GM21825 (cell line): ENCODE measurements around the gene FGD3.

Source experiments
- ATAC-seq: cut with Tn5 transposase; IDR thresholded peaks from one replicate; pipeline ENCODE4 v1.9.1; 2021; ENCODE audit warnings: mild to moderate bottlenecking, moderate library complexity; ENCODE audit not compliant: unreplicated experiment

Gene FGD3

DNA sequence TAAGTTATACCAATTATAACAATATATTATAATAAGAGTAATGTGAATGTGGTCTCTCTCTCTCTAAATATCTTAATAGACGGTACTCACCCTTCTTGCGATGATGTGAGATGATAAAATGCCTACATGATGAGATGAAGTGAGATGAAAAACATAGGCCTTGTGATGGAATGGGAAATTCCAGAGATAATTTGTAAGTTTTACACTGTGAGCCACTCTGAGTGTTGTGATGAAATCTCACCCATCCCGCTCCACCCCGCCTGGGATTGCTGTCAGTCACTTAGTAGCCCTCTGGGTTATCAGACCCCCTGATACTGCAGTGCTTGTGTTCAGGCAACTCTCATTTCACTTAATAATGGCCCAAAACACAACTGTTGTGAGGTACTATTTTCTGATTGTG, 121.6 kb downstream of the FGD3 start:
- no peak for ATAC-seq

DNA sequence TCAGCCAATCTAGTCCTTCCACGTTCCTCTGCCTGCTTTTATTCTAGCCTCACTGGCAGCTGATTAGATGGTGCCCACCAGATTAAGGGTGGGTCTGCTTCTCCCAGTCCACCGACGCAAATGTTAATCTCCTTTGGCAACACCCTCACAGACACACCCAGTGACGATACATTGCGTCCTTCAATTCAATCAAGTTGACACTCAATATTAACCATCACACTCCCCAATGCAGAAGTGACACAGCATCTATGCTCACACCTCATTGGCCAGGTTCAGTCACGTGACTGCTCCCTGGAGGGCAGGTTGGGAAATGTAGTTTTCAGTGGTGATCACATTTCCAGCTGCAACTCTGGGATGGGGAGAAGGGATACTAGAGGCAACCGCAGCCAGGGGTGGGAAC, 124.1 kb downstream of the FGD3 start:
- no peak for ATAC-seq

DNA sequence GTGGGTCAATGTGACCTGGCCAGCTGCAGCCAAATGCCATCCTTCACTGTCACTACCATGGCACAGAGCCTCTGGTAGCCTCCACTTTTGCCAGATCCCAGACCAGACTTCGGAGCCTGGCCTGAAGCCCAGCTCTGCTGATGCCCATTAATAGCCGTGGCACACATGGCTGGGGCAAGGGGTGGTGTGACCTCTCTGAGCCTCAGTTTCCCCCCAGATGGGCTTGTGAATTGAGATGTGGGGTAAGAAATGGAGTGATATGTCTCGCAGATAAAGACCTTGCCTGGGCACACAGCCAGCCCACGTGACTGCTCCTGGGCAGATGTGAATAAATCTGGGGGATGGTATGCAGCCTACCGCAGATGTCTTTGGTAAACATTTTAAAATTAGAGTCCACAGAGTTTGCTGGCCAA, 125.1 kb downstream of the FGD3 start:
- ATAC-seq: no peak

DNA sequence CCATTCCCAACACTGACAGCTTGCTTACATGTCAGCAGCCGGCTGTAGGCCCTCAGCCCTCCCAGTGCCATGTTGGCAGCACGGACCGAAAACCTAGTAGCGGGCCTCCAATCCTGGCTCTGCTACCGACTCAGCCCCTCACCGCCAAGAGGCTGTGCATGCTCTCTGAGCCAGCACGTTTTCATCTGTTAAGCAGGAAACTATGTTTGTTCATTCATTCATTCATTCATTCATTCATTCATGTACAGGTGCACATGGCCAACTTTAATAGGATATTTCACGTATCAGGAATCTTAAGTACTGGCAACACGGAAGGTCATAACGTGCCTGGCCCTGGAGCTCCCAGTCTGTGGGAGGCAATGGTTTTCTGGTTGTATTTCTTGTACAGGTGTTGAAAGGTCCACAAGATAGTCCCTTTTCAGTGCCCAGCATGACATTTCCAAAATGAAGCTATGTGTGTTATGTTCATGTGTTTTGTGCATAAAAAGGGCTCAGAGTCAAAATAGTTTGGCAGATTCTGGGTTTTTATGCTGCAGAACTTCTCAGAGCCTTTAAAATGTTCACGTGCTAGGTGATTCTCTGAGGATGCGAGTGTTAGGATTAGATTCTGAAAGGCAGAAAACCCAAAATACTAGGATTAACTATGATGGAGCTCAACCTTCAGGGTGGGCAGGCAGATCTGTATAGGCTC, 128.9 kb downstream of the FGD3 start:
- no peak for ATAC-seq

DNA sequence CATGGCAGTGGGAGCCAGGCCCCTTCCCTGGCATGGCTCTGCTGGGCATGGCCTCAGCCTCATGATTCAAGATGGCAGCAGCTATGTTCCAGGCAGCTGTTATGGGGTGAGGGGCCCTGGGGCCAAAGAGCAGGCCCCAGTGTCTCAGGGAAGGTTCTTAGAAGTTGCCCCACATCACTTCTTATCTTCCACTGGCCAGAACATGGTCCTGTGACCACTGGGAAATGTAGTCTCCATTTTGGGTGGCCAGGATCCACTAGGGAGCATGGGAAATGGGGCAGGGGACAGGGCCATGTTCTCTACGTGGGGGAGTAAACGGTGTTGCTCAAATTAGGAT, 129.4 kb downstream of the FGD3 start:
- no peak for ATAC-seq

DNA sequence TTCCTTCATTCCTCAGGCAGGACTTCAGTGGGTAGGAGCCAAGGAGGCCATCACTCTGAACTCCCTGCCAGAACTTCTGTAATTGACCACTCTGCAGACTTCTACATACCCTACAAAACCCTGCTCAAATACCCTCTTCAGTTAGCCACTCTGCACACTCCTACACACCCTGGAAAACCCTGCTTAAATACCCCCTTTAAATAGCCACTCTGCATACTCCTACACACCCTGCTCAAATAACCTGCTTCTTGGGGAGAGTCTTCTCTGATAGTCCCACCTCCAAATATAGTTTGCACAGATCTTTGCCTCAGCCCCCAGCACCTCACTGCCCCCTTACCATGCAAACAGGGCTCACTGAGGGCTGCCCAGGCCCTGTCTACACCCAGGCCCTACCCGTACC, 130.0 kb downstream of the FGD3 start:
- no peak for ATAC-seq

DNA sequence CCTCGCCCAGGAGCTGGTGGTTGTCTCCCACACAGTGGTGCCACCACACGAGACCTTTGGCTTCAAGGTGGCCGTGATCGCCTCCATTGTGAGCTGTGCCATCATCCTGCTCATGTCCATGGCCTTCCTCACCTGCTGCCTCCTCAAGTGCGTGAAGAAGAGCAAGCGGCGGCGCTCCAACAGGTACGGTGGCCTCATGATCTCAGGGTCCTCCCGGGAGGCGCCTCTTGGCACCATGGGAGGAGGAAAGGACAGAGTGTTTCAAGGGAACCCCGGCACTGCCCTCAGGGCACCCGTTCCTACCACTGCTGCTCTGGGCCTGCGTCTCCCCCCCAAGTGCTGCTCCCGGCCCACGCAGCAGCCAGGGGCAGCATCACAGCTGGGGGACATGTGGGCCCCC, 130.5 kb downstream of the FGD3 start:
- no peak for ATAC-seq

DNA sequence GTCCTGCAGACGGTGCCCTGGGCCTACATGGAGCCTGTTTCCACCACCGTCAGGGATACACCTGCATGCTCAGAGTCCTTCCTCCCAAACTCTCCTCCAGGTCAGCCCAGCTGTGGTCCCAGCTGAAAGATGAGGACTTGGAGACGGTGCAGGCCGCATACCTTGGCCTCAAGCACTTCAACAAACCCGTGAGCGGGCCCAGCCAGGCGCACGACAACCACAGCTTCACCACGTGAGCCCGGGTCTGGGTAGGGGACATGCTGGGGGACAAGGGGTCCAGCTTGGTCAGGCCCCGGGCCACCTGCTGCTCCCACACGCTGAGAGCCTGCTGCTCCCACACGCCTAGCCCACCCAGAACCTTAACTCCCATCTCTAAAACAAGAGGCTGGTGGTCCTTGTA, 132.0 kb downstream of the FGD3 start:
- ATAC-seq: no peak

DNA sequence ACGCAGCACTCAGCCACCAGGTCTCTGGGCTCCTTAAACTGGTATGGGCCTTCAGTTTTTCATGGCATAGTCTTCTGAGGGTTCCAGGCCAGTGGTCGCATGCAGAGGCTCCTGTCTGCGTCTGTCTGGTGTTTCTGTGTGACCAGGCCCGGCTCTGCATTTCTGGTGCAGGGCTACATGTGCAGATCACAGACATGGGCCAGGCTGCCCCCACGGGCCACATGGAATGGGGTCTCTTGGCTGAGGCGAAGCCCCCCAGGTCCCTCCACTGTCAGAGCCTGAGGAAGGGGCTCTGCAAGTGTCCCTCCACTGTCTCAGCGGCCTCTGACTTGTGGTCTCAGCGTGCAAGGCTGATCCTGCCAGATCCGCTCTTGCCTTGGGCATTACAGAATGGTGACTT, 133.1 kb downstream of the FGD3 start:
- ATAC-seq: no peak

DNA sequence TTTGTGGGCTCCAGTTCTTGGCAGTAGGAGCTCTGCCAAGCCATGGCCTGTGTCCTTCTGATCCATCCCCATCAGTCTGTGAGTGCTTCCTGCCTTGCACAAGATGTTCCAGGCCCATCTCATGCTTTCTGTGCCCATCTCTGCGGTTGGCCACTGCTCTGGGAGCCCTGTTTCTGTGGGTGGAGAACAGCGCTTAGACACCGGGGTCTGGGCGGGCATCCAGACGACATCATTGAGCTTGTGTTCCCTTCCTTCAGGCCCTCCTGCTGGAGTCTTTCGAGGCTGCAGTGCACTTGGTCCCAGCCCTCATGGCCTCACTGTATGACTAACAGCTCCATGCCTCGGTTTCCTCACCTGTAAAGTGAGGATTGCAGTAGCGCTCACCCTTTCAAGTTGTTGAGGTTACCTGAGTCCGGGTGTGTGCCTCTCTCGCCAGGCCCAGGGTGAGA, 133.8 kb downstream of the FGD3 start:
- ATAC-seq: no peak

DNA sequence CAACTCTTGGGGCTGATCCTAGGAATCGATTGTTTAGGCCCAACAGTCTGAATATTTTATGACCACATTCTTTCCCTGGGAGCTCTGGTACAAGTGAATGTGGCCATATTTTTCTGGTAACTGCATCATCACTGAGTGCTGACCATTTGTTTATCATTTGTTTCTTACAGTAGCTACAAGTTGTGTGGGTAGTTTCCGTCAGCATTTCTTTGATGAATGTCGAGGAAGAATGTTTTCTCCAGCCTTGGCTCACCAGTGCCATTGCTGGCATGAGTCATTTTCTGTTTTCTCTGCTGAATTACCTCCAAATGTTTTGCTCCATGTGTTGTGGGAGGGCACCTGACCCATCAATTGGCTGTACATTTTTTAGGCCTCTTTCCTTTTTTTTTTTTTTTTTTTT, 134.6 kb downstream of the FGD3 start:
- ATAC-seq: no peak

DNA sequence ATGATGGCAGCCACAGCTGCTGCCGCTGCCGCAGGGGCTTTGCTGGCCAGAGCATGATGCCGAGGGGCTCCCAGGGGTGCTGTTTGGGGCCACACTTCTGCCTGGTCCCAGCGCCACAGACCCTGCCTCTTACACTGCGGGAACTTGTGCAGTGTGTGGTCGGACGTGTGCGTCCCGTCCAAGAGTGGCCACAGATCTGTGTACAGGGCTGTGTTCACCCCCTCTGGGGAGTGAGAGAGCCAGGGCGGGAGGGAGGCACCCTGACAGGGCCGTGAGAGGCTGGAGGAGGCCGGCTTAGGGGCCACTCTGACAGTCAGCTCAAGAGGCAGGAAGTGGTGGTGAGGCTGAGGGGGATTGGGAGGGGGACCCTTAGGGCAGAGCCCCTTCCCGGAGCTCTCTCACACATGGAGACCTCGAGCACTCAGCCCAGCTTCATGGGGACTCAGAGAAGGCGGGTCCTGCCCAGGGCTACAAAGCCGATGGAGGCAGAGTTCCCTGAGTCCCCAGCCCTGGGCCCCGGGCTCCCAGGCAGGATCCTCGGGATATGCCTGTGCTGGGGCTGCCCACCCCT, 135.6 kb downstream of the FGD3 start:
- ATAC-seq: no peak

DNA sequence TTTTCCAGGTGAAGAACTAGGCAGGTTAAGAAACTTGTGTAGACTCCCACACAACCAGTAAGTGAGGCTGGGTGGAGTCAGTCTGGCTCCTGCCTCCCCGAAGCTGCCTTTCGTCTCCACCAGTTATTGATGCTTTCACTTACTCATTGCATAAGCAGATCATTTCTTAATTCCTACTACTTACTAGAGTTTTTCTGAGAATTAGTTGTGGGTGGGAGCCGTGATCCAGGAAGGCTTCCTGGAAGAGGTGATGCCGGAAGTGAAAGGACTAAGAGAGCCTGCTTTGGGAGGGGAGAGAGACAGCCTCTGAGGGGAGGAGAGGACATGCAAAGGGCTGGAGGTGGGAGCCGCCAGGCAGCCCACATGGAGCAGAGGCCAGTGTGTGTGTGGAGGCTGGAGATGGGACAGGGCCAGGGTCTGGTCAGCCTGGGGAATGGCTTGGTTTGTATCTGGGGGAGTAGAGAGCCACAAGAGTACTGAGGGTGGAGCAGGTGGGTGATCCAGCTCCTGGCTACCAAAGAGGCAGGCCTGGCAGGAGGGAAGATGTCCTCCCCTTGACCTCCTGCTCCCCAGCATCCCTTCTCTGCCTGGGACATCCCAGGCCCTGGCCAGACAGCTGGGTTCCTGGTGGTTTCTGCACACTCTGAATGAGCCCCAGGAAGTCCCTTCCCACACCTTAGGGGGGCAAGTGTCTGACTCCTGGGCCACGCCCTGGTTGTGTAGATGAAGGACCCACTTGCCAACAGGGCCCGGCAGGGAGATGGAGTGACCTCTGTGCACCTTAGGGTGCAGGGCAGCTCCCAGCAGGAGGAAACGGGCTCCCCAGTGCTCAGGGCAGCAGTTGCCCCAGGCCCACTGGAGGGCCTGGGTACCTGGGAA, 136.5 kb downstream of the FGD3 start:
- ATAC-seq: no peak

DNA sequence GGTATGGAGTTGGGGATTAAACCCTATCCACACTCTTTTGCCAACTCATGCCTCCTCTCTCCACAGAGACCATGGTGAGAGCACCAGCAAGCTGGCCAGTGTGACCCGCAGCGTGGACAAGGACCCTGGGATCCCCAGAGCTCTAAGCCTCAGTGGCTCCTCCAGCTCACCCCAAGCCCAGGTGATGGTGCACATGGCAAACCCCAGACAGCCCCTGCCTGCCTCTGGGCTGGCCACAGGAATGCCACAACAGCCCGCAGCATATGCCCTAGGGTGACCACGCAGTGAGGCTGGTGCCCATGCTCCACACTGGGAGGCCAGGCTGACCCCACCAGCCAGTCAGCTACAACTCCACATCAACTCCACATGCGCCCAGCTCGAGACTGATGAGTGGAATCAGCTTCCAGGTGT, 137.2 kb downstream of the FGD3 start:
- ATAC-seq: no peak

DNA sequence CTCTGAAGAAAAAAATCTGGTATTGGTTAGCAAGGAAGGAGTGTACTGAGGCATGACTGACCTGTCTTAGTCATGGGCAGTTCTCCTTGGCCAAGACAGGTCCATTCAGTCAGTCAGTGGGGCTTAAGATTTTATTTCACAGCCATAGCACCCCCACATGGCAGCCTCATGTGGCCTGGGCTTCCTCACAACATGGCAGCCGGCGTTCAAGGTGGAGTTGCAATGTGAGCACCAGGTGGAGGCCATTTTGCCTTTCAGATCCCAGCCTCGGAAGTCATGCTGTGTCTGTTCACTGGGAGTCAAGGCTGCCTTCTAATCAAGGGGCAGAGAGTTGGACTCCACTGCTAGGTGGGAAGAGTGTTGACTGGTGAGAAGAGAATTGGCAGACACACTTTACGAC, 138.4 kb downstream of the FGD3 start:
- no peak for ATAC-seq
